K562 (cell line): ENCODE measurements around the gene ATP13A1. TPM values are rescaled to one million over a fixed set of nuclear protein-coding genes. Genes with fewer than 3 reads are reported as not detected.

Source experiments
- ATAC-seq: fragments of 200-7000 bp; cut with Tn5 transposase; 3 replicates; pipeline ENCODE4 v1.9.1; 2020; ENCODE audit warnings: moderate library complexity
- BruUV-seq: library from RNA; stranded (reverse); fragments of 400-500 nt; replicated peaks from 2 replicates; lab custom pipeline; 2021; lab: Mats Ljungman, UMichigan
- CTCF ChIA-PET: fragments of 300-600 bp; formaldehyde crosslinking; extraction: SDS; loops from one replicate; lab custom pipeline; 2021; ENCODE audit warnings: low intra/inter-chr PET ratio; lab: Yijun Ruan, JAX
- POLR2A ChIA-PET: fragments of 300-600, 350-650 bp; sonication (Branson Sonifier 250); formaldehyde crosslinking; extraction: SDS; loops from one replicate; lab custom pipeline; 2021; ENCODE audit warnings: antibody characterized with exemption, inconsistent platforms; lab: Yijun Ruan, JAX
- DNase-seq, 4 experiments: peaks; one replicate each; pipeline versions ENCODE4 v3.0.0 to v3.0.0-alpha.2; 2011 to 2018; ENCODE audit warnings: low spot score in 3 of 4, mixed read lengths in 3 of 4; ENCODE audit errors: extremely low read depth in 1 of 4
- FAIRE-seq: peaks from 2 replicates; lab custom pipeline; 2011; peaks lifted over from hg19 to GRCh38; lab: Jason Lieb, UNC
- H2AFZ ChIP-seq: 2 replicates; pipeline ENCODE4 v1.6.0; 2011; ENCODE audit warnings: low read depth, low read length, control low read depth, inconsistent platforms
- H3K27ac ChIP-seq: fragments of 200-600 bp; 3 replicates; pipeline ENCODE4 v1.8.0; 2011; ENCODE audit warnings: low read depth, mild to moderate bottlenecking, control low read depth, inconsistent platforms, low read length, moderate library complexity, mixed read lengths; ENCODE audit errors: extremely low read depth
- H3K27me3 ChIP-seq, 2 experiments: fragments of 300-600 bp in 1 of 2; 2 replicates in 1 of 2; 3 replicates in 1 of 2; pipeline versions ENCODE4 v1.6.0 to v1.8.0; 2011; ENCODE audit warnings: inconsistent platforms in 2 of 2, low read length in 2 of 2, mild to moderate bottlenecking in 1 of 2, mixed read lengths in 1 of 2, moderate library complexity in 1 of 2; ENCODE audit not compliant: control insufficient read depth in 2 of 2, insufficient read depth in 2 of 2
- H3K36me3 ChIP-seq: fragments of 300-600 bp; 3 replicates; pipeline ENCODE4 v1.8.0; 2011; ENCODE audit warnings: mild to moderate bottlenecking, low read length, inconsistent platforms; ENCODE audit not compliant: control insufficient read depth, insufficient read depth
- H3K4me1 ChIP-seq, 2 experiments: fragments of 200-600 bp in 1 of 2; replicated peaks in 1 of 2; 2 replicates in 1 of 2; 3 replicates in 1 of 2; pipeline versions ENCODE4 v1.5.1 to v1.8.0; 2011; ENCODE audit warnings: inconsistent platforms in 2 of 2, low read length in 2 of 2, mild to moderate bottlenecking in 1 of 2, mixed read lengths in 1 of 2, moderate library complexity in 1 of 2; ENCODE audit not compliant: control insufficient read depth in 2 of 2, insufficient read depth in 2 of 2
- H3K4me2 ChIP-seq: 2 replicates; pipeline ENCODE4 v1.6.1; 2011; ENCODE audit warnings: low read length, control low read depth, inconsistent platforms, mixed read lengths; ENCODE audit not compliant: insufficient read depth
- H3K4me3 ChIP-seq: fragments of 200-600 bp; sonication (generic), shearing (Covaris generic); 2 replicates; pipeline ENCODE4 v1.5.1; 2016; ENCODE audit warnings: control low read depth, inconsistent platforms
- H3K79me2 ChIP-seq: fragments of 200-600 bp; 3 replicates; pipeline ENCODE4 v1.8.0; 2011; ENCODE audit warnings: low read length, inconsistent platforms; ENCODE audit not compliant: control insufficient read depth, insufficient read depth
- H3K9ac ChIP-seq, 2 experiments: 2 replicates each; pipeline versions ENCODE4 v1.6.0 to v1.6.1; 2011; ENCODE audit warnings: low read depth in 2 of 2, low read length in 2 of 2, control low read depth in 1 of 2, inconsistent platforms in 1 of 2, mild to moderate bottlenecking in 1 of 2, mixed read lengths in 1 of 2; ENCODE audit not compliant: insufficient read depth in 1 of 2
- H3K9me1 ChIP-seq: one replicate; pipeline ENCODE4 v1.6.0; 2011; ENCODE audit warnings: inconsistent platforms, mild to moderate bottlenecking, low read length, moderate library complexity; ENCODE audit not compliant: control insufficient read depth, insufficient read depth
- H3K9me3 ChIP-seq: replicated peaks from 2 replicates; pipeline ENCODE4 v1.5.1; 2011; ENCODE audit warnings: low read depth, low read length, inconsistent platforms; ENCODE audit not compliant: control insufficient read depth, insufficient read depth
- H4K20me1 ChIP-seq: replicated peaks from 2 replicates; pipeline ENCODE4 v1.6.1; 2011; ENCODE audit warnings: low read length, inconsistent platforms, mixed read lengths; ENCODE audit not compliant: control insufficient read depth, insufficient read depth
- BACH1 ChIP-seq: fragments of 200-800 bp; sonication (Bioruptor generic); IDR thresholded peaks from 2 replicates; pipeline ENCODE4 v1.6.1; 2016; ENCODE audit warnings: missing genetic modification characterization, missing compliant biosample characterization
- FOXM1 ChIP-seq, 2 experiments: fragments of 450-650 bp in 1 of 2; sonication (generic) in 1 of 2; formaldehyde crosslinking in 1 of 2; IDR thresholded peaks; 2 replicates each; pipeline versions ENCODE4 v1.6.1 to v1.9.0; 2017 to 2022; ENCODE audit warnings: low read depth in 2 of 2, mild to moderate bottlenecking in 2 of 2, missing genetic modification reagents in 1 of 2, moderate library complexity in 1 of 2
- POLR2G ChIP-seq: fragments of 200-400 bp; formaldehyde crosslinking; IDR thresholded peaks from 2 replicates; pipeline ENCODE4 v1.6.1; 2017; ENCODE audit warnings: low read depth, mild to moderate bottlenecking, antibody characterized with exemption, low read length, moderate library complexity
- ZNF41 ChIP-seq: fragments of 250-450 bp; sonication (Bioruptor Pico); conservative IDR thresholded peaks from 2 replicates; pipeline ENCODE4 v1.4.0; 2020; ENCODE audit warnings: mild to moderate bottlenecking
- WGBS: fragments of 100-300 bp; shearing (Covaris generic); methylation state at CpG from one replicate; pipeline ENCODE4 v1.1.6; 2016; ENCODE audit warnings: low coverage, mixed read lengths; ENCODE audit not compliant: insufficient coverage; ENCODE audit errors: missing lambda C conversion rate; 5-methylcytosine and 5-hydroxymethylcytosine counted together
- in situ Hi-C: fragments of 300-500 bp; cut with MboI; formaldehyde crosslinking; loops from 4 replicates; pipeline ENCODE4 v1.15.0; 2018; ENCODE audit warnings: inconsistent platforms, mixed read lengths
- intact Hi-C: fragments of 100-400 bp; cut with micrococcal nuclease; formaldehyde crosslinking; loops from 2 replicates; pipeline ENCODE4 v1.14.2; 2022
- polyA plus RNA-seq, 8 experiments: library from polyadenylated mRNA; depleted of rRNA in 4 of 8; stranded (reverse) in 5 of 8; unstranded in 3 of 8; fragments of >200 nt; fragmentation: Nextera tagmentation in 2 of 8; fragmentation: Illumina TruSeq in 1 of 8; extraction: Ambion mirVana in 2 of 8; extraction: Trizol in 1 of 8; gene quantifications; 2 replicates each; pipeline versions ENCODE4 v1.2.1 to v1.2.3, GENCODE V29; 2011 to 2014; ENCODE audit warnings: inconsistent platforms in 1 of 8, missing spikeins in 1 of 8
- total RNA-seq, 7 experiments: library from RNA; depleted of rRNA in 6 of 7; stranded (reverse); fragments of >200 nt in 6 of 7; fragmentation: Illumina TruSeq in 2 of 7; extraction: Trizol in 2 of 7; gene quantifications; 2 replicates each; pipeline versions ENCODE4 v1.2.1 to v1.2.3, GENCODE V29; 2011 to 2021; ENCODE audit warnings: low replicate concordance in 1 of 7

ATP13A1 gene
- total and polyA plus RNA-seq, 9 of the 15 experiments (the other 6 are each of a cell fraction or from before 2014, with no cell fraction given) = 0.90 to 83.8 (median 23.1) TPM

- POLR2A ChIA-PET = interaction anchor here (0.8 kb wide), 1 partner anchor 9 kb away, joined by 4 read pairs; no protein-coding TSS in a partner anchor
- whole genome bisulfite sequencing = 92% methylated on average over 20 of the region's 22 CpGs
Measured at GRCh38 chr19:19655051-19655594, 8.4 kb downstream of the ATP13A1 start.

GRCh38 chr19:19654441-19654840, 9.0 kb downstream of the ATP13A1 start:
- peaks cover 0 to 4% of the 10 kb centered on the region in 2 experiments; a peak in 2 of 5 replicates for H3K4me1 ChIP-seq
- TF ChIP-seq ZNF41 (no peak), POLR2G (peak; percentile 24; the same call in 1 of the 2 replicates)
- no TSS peak for BruUV-seq
- no peak overlapping the region for H3K4me3 ChIP-seq
- ChIA-PET CTCF (no interaction called here), POLR2A (no interaction called here)
- H3K9me1 ChIP-seq = no peaks in the 10 kb centered on the region
- intact Hi-C loops = no loop called here
- H4K20me1 ChIP-seq = no peaks in the 10 kb centered on the region
- H3K9ac ChIP-seq = no peak overlapping the region
- WGBS = 91% methylated on average over 13 of the region's 15 CpGs
- DNase-seq = peak in 1 of 4 experiments; percentile 2
- H3K36me3 ChIP-seq = peaks cover 98% of the 10 kb centered on the region
- H3K27me3 ChIP-seq = no peaks in the 10 kb centered on the region
- 0 out of 3 replicates have a peak, but pooled peaks cover under 1% of the 10 kb centered on the region for H3K79me2 ChIP-seq
- FAIRE-seq = no peak
- no peaks in the 10 kb centered on the region for H3K9me3 ChIP-seq
- no peak overlapping the region for H3K4me2 ChIP-seq
- no peak for ATAC-seq
- in situ Hi-C loops = no loop called here
- no peak overlapping the region for H2AFZ ChIP-seq
- no peak overlapping the region for H3K27ac ChIP-seq

More at GRCh38 chr19:19655051-19655594, 8.4 kb downstream of the ATP13A1 start:
- TF ChIP-seq BACH1 (tag) = no peak
- TF ChIP-seq FOXM1 (IDR thresholded peaks at IDR 0.05; ENCODE audit: low read depth) = no peak
- TF ChIP-seq FOXM1 (CRISPR knock-in tag; IDR thresholded peaks at IDR 0.05; ENCODE audit: low read depth) = no peak
- H2AFZ ChIP-seq = no peak overlapping the region
- no peak for ATAC-seq
- H4K20me1 ChIP-seq = 0 out of 2 replicates have a peak, but pooled peaks cover 3% of the 10 kb centered on the region
- H3K79me2 ChIP-seq = 0 out of 3 replicates have a peak, but pooled peaks cover 6% of the 10 kb centered on the region
- no peak overlapping the region for H3K4me2 ChIP-seq
- no peaks in the 10 kb centered on the region for H3K9me1 ChIP-seq
- no peak for FAIRE-seq
- intact Hi-C loops (no loop called here), in situ Hi-C loops (no loop called here)
- peaks cover 0 to 7% of the 10 kb centered on the region in 2 experiments; a peak in 2 of 5 replicates for H3K4me1 ChIP-seq
- BruUV-seq = no TSS peak
- H3K4me3 ChIP-seq = no peak overlapping the region
- CTCF ChIA-PET = no interaction called here
- peak in 1 of 4 experiments; percentile 4 for DNase-seq
- H3K36me3 ChIP-seq = peaks cover 98% of the 10 kb centered on the region
- no peak overlapping the region for H3K27ac ChIP-seq
- no peaks in the 10 kb centered on the region for H3K9me3 ChIP-seq
- no peaks in the 10 kb centered on the region for H3K27me3 ChIP-seq
- H3K9ac ChIP-seq = 0 out of 4 replicates have a peak overlapping the region, but pooled peaks of 1 of the 2 experiments have one; percentile 7
